Ishikawa (cell line): ENCODE results near the gene CHPF2.

ENCODE experiments used
- CEBPB ChIP-seq: IDR thresholded peaks from 2 replicates; pipeline ENCODE4 v1.6.1; 2012
- CREB1 ChIP-seq: IDR thresholded peaks from 2 replicates; pipeline ENCODE4 v1.6.1; 2012; ENCODE audit warnings: low read depth
- EGR1 ChIP-seq: IDR thresholded peaks from 2 replicates; pipeline ENCODE4 v1.6.1; 2012
- EP300 ChIP-seq: IDR thresholded peaks from 2 replicates; pipeline ENCODE4 v1.6.1; 2012; ENCODE audit warnings: borderline replicate concordance
- FOXM1 ChIP-seq: IDR thresholded peaks from 2 replicates; pipeline ENCODE4 v1.6.1; 2012; ENCODE audit warnings: low read depth, borderline replicate concordance
- MAX ChIP-seq: IDR thresholded peaks from 2 replicates; pipeline ENCODE4 v1.6.1; 2012
- NFIC ChIP-seq: IDR thresholded peaks from 2 replicates; pipeline ENCODE4 v1.6.1; 2012
- RAD21 ChIP-seq: IDR thresholded peaks from 2 replicates; pipeline ENCODE4 v1.6.1; 2012; ENCODE audit warnings: low read depth
- REST ChIP-seq: IDR thresholded peaks from 2 replicates; pipeline ENCODE4 v1.6.1; 2012; ENCODE audit warnings: low read depth, mild to moderate bottlenecking
- TAF1 ChIP-seq: IDR thresholded peaks from 2 replicates; pipeline ENCODE4 v1.6.1; 2012; ENCODE audit warnings: low read depth, mild to moderate bottlenecking
- TCF12 ChIP-seq: IDR thresholded peaks from 2 replicates; pipeline ENCODE4 v1.6.1; 2012; ENCODE audit warnings: low read depth
- TEAD4 ChIP-seq: IDR thresholded peaks from 2 replicates; pipeline ENCODE4 v1.6.1; 2012
- YY1 ChIP-seq: IDR thresholded peaks from 2 replicates; pipeline ENCODE4 v1.6.1; 2012; ENCODE audit warnings: low read depth
- ZBTB7A ChIP-seq: IDR thresholded peaks from 2 replicates; pipeline ENCODE4 v1.6.1; 2012; ENCODE audit warnings: low read depth
- TF ChIP-seq, protein P1 (sequence below): IDR thresholded peaks from 2 replicates; pipeline ENCODE4 v1.6.1; 2012

Gene CHPF2

GRCh38 chr7:151244196-151244840, 12.0 kb downstream of the CHPF2 start:
- TF ChIP-seq RAD21 (peak; percentile 49; the same call in 1 of the 2 replicates), YY1 (no peak)

GRCh38 chr7:151244841-151245346, 12.6 kb downstream of the CHPF2 start:
- TF ChIP-seq YY1 (no peak), REST (no peak), ZBTB7A (no peak), CEBPB (no peak), EP300 (no peak), EGR1 (no peak), RAD21 (no peak), MAX (no peak), NFIC (no peak), CREB1 (no peak), TAF1 (no peak), TEAD4 (no peak), TCF12 (no peak), FOXM1 (no peak)
- TF ChIP-seq, protein P1, sequence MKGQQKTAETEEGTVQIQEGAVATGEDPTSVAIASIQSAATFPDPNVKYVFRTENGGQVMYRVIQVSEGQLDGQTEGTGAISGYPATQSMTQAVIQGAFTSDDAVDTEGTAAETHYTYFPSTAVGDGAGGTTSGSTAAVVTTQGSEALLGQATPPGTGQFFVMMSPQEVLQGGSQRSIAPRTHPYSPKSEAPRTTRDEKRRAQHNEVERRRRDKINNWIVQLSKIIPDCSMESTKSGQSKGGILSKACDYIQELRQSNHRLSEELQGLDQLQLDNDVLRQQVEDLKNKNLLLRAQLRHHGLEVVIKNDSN = no peak

- TF ChIP-seq, protein P1 = no peak
- TF ChIP-seq EP300 (no peak), TEAD4 (no peak), MAX (no peak), FOXM1 (no peak), TAF1 (no peak), CREB1 (no peak), NFIC (no peak), REST (no peak), YY1 (no peak), ZBTB7A (no peak), RAD21 (peak; percentile 23; the same call in 1 of the 2 replicates), EGR1 (peak; percentile 79), TCF12 (no peak), CEBPB (no peak)
Measured at GRCh38 chr7:151245360-151246101, 13.2 kb downstream of the CHPF2 start.

- no peak for TF ChIP-seq CEBPB
- TF ChIP-seq TCF12 = no peak
- no peak for TF ChIP-seq YY1
- TF ChIP-seq NFIC = no peak
- no peak for TF ChIP-seq TEAD4
- TF ChIP-seq CREB1 = no peak
- no peak for TF ChIP-seq ZBTB7A
- no peak for TF ChIP-seq RAD21
- TF ChIP-seq EGR1 = no peak
- TF ChIP-seq EP300 = no peak
- TF ChIP-seq TAF1 = no peak
- TF ChIP-seq, protein P1 = no peak
- no peak for TF ChIP-seq REST
- TF ChIP-seq MAX = no peak
- no peak for TF ChIP-seq FOXM1
Measured at GRCh38 chr7:151246102-151246850, 14.0 kb downstream of the CHPF2 start.
